G401 (cell line): ENCODE results near the gene SLC25A25. TPM values are rescaled to one million over a fixed set of nuclear protein-coding genes. Genes with fewer than 3 reads are reported as not detected.
"Not testable (repeated sequence)": the region's sequence is repeated elsewhere in the genome, so short reads cannot be mapped to it uniquely, and the experiment has no call there.

Experiments
- DNase-seq: peaks from one replicate; pipeline ENCODE4 v3.0.0-alpha.2; 2015; ENCODE audit warnings: low spot score
- in situ Hi-C: cut with HindIII; loops from 2 replicates; pipeline ENCODE4 v1.10.0; 2016; ENCODE audit warnings: low sequenced_read_pairs, mixed read lengths
- total RNA-seq: library from RNA; depleted of rRNA; stranded (reverse); fragments of >200 nt; shearing (Covaris generic); gene quantifications from 2 replicates; pipeline ENCODE4 v1.2.3, GENCODE V29; 2014; rRNA removed

The SLC25A25 gene
- total RNA-seq = 25.5 and 29.0 TPM in 2 replicates

- peak; percentile 100 for DNase-seq
Measured at GRCh38 chr9:128067645-128068385, at the start of gene SLC25A25. Gene SLC25A25 (plus strand): TSS chr9:128068232. CDS start chr9:128068320, 88 bp downstream.

DNA sequence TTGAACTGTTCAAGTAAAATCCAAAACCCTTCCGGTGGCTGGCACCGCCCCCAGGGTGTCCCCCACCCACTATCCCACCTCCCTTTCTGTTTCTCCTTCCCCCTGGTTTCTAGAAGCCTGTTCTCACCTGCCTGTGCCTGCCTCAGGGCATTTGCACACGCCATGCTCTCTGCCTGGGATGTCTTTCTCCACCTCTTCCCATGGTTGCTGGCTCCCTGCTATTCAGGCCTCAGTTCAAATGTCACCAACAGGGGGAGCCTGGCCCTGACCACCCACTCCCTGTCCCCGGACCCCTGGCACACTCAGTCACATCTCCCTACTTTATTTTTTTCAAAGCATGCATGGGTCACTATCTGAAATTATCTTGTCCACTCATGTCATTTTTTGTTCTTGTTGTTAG lies 47.3 kb upstream of the SLC25A25 start:
- in situ Hi-C loops = no loop called here

More at GRCh38 chr9:128067645-128068385, at the start of gene SLC25A25:
- in situ Hi-C loops = no loop called here

DNA sequence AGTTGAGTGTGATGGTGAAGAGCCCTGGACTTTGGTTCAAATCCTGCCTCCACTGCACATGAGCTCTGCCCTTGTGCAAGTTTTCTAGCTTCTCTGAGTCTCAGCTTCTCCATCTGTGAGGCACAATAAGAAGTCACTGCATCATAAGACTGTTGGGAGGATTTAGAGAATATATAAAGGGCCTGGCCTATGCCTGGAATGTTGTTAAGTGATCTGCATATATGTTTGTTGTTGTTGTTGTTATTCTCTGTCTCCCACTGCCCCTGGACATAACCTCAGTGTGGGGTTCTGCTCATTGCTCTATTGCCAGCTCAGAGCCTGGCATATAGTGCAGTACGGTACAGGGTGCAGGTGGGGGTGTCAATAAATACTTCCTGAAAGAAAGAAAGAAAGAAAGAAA lies 46.9 kb upstream of the SLC25A25 start:
- in situ Hi-C loops = no loop called here
- DNase-seq = no peak

More for the DNA sequence above, 47.3 kb upstream of the SLC25A25 start:
- no peak for DNase-seq

- in situ Hi-C loops = no loop called here
- DNase-seq = no peak
Measured at GRCh38 chr9:128022886-128023285, 45.1 kb upstream of the SLC25A25 start.

DNA sequence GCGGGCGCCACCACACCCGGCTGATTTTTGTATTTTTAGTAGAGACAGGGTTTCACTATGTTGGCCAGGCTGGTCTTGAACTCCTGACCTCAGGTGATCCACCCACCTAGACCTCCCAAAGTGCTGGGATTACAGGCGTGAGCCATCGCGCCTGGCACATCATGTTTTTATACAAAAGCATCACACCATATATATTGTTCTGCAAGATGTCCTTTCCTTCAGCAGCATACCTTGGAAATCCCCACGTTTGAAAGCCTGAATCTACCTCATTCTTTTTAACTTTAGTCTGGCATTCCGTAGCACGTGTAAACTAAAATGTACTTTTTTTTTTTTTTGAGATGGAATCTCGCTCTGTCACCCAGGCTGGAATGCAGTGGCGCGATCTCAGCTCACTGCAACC lies 44.4 kb upstream of the SLC25A25 start:
- DNase-seq, in situ Hi-C loops: not testable (repeated sequence)

GRCh38 chr9:128024761-128025308 lies 43.2 kb upstream of the SLC25A25 start:
- in situ Hi-C loops = no loop called here
- no peak for DNase-seq

DNA sequence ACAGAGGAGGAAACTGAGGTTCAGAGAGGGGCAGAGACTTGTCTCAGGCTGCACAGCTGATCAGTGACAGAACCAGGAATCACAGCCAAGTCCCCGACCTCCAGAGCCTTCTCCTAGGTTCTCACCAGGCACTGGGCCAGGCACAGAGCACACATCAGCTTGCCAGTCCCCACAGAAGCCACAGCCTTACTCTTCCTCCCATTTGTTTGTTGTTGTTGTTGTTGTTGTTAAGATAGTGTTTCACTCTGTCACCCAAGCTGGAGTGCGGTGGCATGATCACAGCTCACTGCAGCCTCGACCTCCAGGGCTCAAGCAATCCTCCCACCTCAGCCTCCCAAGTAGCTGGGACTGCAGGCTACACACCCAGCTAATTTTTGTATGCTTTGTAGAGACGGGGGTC lies 42.3 kb upstream of the SLC25A25 start:
- in situ Hi-C loops = no loop called here
- no peak for DNase-seq

- in situ Hi-C loops = no loop called here
Measured at GRCh38 chr9:128026255-128026772, 41.7 kb upstream of the SLC25A25 start.

GRCh38 chr9:128026773-128027541 lies 41.1 kb upstream of the SLC25A25 start:
- in situ Hi-C loops = no loop called here
- DNase-seq = no peak

More at GRCh38 chr9:128026255-128026772, 41.7 kb upstream of the SLC25A25 start:
- DNase-seq = no peak

GRCh38 chr9:128027705-128028104 lies 40.3 kb upstream of the SLC25A25 start:
- in situ Hi-C loops = no loop called here
- DNase-seq = no peak

GRCh38 chr9:128033609-128034008 lies 34.4 kb upstream of the SLC25A25 start:
- no peak for DNase-seq
- in situ Hi-C loops = no loop called here

GRCh38 chr9:128034821-128035652 lies 33.0 kb upstream of the SLC25A25 start:
- in situ Hi-C loops = no loop called here
- peak; percentile 86 for DNase-seq

- DNase-seq, in situ Hi-C loops: not testable (repeated sequence)
Measured at GRCh38 chr9:128036522-128036921, 31.5 kb upstream of the SLC25A25 start.

DNA sequence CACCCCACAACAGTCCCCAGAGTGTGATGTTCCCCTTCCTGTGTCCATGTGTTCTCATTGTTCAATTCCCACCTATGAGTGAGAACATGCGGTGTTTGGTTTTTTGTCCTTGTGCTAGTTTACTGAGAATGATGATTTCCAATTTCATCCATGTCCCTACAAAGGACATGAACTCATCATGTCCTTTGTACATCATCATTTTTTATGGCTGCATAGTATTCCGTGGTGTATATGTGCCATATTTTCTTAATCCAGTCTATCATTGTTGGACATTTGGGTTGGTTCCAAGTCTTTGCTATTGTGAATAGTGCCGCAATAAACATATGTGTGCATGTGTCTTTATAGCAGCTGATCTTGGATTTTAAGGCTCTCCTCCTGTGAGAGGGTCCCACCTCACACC lies 27.2 kb upstream of the SLC25A25 start:
- DNase-seq, in situ Hi-C loops: not testable (repeated sequence)

DNA sequence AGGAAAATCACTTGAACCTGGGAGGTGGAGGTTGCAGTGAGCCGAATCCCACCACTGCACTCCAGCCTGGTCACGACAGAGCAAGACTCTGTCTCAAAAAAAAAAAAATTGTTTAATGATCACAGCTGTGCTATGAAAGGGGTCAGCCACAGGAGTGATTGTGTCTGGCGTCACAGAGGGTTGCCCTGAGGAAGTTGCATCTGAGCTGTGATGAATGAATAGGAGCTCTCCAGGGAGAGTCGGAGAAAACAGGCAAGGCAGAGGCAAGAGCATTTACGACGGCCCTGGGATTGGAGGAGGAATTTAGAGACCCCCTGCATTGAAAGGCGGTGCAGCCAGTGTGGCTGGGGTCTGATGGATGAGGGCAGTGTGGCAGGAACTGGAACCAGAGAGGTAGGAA lies 26.0 kb upstream of the SLC25A25 start:
- in situ Hi-C loops = no loop called here
- no peak for DNase-seq

DNA sequence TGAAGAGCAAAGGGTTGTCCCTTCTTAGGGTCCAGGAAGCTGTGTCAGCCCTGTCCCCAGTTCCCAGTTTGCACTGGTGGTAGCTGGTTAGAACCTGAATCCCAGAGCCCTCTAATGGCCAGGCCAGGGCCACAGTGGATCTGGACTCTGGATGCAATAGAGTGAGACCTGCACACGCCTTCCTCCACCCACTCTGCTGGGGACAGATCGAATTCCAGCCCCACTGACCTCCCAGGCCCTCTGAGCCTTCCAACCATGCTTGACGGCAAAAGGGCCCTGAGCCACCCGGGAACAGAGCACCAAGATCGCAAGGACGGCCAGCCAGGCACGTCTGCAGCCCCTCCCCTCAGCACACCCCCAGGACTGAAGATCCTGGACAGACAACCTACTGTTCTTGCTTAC lies 24.6 kb upstream of the SLC25A25 start:
- in situ Hi-C loops = no loop called here
- no peak for DNase-seq

DNA sequence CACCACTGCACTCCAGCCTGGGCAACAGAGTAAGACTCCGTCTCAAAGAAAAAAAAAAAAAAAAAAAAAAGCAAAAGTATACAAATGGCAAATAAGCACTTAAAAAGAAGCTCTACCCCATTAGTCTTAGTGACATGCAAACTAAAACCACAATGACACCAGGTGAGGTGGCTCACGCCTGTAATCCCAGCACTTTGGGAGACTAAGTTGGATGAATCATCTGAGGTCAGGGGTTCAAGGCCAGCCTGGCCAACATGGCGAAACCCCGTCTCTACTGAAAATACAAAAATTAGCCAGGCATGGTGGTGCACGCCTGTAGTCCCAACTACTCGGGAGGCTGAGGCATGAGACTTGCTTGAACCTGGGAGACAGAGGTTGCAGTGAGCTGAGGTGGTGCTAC lies 22.6 kb upstream of the SLC25A25 start:
- in situ Hi-C loops, DNase-seq: not testable (repeated sequence)

GRCh38 chr9:128045831-128046230 lies 22.2 kb upstream of the SLC25A25 start:
- DNase-seq = no peak
- in situ Hi-C loops = no loop called here

GRCh38 chr9:128047231-128047630 lies 20.8 kb upstream of the SLC25A25 start:
- DNase-seq = no peak
- in situ Hi-C loops = no loop called here
